ENCODE measurements around the gene TM4SF18.

The TM4SF18 gene

DNA sequence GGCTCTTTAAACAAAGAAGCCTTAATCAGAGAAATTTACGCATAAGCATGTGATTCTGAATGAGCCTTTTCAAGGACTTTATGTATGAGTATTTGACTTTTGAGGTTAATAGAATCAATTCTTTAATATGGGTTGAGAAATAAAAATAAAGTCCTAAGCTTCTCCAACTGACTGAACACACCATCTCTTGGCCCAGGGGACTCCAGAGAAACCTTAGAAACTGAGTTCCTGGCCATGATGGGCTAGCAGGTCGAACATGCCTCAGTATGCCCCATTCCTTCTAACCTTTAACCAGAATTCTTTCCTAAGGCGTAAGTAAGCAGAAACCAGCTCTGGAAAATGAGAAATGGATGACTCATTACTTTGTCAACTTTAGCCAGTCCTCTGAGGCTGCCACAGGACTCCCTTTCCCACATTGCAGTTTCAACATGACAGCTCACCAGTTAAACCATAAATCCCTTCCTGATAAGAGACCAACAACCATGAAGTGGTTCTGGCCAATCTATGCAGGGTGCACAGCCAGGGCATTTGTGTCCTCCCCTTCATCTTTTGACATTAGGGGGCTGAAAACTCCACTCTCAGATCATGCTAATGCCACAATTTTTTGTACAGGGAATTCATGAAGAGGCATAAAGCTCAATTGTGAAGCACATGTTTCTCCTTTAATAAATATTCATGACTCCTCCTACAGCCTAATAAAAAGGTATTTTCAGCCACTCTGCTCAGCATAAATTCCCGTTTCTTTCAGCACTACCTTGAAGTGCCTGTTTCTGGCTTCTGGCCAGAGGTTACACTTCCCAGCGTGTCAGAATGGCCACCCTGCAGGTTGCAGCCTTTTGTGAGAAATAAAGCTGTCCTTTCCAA is 33.3 kb downstream of the TM4SF18 start (continued):
- TF ChIP-seq, protein P1, sequence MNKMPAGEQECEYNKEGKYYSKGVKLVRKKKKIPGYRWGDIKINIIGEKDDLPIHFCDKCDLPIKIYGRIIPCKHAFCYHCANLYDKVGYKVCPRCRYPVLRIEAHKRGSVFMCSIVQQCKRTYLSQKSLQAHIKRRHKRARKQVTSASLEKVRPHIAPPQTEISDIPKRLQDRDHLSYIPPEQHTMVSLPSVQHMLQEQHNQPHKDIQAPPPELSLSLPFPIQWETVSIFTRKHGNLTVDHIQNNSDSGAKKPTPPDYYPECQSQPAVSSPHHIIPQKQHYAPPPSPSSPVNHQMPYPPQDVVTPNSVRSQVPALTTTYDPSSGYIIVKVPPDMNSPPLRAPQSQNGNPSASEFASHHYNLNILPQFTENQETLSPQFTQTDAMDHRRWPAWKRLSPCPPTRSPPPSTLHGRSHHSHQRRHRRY (tag by site-specific recombination; IDR thresholded peaks at IDR 0.05), result no peak
- TF ChIP-seq ZFP37 (tag by site-specific recombination; IDR thresholded peaks at IDR 0.05) (no peak), ZNF585B (tag by site-specific recombination; IDR thresholded peaks at IDR 0.05) (no peak), GLI2 (tag by site-specific recombination; IDR thresholded peaks at IDR 0.05; ENCODE audit: borderline replicate concordance, low read depth) (no peak), ZFP3 (tag by site-specific recombination; IDR thresholded peaks at IDR 0.05; ENCODE audit: low read depth) (no peak), ZNF311 (tag by site-specific recombination; IDR thresholded peaks at IDR 0.05; ENCODE audit: borderline replicate concordance) (no peak), ZNF132 (tag by site-specific recombination; IDR thresholded peaks at IDR 0.05; ENCODE audit: borderline replicate concordance) (no peak), ZBTB1 (tag by site-specific recombination; IDR thresholded peaks at IDR 0.05) (no peak), ZNF37A (tag by site-specific recombination; IDR thresholded peaks at IDR 0.05) (no peak), ZBTB20 (tag by site-specific recombination; IDR thresholded peaks at IDR 0.05) (no peak), KLF7 (tag by site-specific recombination; IDR thresholded peaks at IDR 0.05; ENCODE audit: borderline replicate concordance) (no peak), ZSCAN30 (tag by site-specific recombination; IDR thresholded peaks at IDR 0.05) (0 out of 2 replicates have a peak, but pooled peaks have one; percentile 11), ZNF366 (tag by site-specific recombination; conservative IDR thresholded peaks at IDR 0.05) (peak; percentile 37; the same call in 1 of the 2 replicates), SETDB1 (IDR thresholded peaks at IDR 0.05; ENCODE audit: insufficient read length, low read length) (peak; percentile 17), ZNF324 (tag by site-specific recombination; IDR thresholded peaks at IDR 0.05) (no peak), ZNF112 (tag by site-specific recombination; IDR thresholded peaks at IDR 0.05) (no peak), SP3 (tag by site-specific recombination; IDR thresholded peaks at IDR 0.05) (no peak), ZNF791 (tag by site-specific recombination; IDR thresholded peaks at IDR 0.05) (no peak), ZNF571 (tag by site-specific recombination; IDR thresholded peaks at IDR 0.05) (no peak)
- TF ChIP-seq, protein P2, sequence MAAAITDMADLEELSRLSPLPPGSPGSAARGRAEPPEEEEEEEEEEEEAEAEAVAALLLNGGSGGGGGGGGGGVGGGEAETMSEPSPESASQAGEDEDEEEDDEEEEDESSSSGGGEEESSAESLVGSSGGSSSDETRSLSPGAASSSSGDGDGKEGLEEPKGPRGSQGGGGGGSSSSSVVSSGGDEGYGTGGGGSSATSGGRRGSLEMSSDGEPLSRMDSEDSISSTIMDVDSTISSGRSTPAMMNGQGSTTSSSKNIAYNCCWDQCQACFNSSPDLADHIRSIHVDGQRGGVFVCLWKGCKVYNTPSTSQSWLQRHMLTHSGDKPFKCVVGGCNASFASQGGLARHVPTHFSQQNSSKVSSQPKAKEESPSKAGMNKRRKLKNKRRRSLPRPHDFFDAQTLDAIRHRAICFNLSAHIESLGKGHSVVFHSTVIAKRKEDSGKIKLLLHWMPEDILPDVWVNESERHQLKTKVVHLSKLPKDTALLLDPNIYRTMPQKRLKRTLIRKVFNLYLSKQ (tag by site-specific recombination; IDR thresholded peaks at IDR 0.05; ENCODE audit: borderline replicate concordance), result no peak
- TF ChIP-seq, protein P3, sequence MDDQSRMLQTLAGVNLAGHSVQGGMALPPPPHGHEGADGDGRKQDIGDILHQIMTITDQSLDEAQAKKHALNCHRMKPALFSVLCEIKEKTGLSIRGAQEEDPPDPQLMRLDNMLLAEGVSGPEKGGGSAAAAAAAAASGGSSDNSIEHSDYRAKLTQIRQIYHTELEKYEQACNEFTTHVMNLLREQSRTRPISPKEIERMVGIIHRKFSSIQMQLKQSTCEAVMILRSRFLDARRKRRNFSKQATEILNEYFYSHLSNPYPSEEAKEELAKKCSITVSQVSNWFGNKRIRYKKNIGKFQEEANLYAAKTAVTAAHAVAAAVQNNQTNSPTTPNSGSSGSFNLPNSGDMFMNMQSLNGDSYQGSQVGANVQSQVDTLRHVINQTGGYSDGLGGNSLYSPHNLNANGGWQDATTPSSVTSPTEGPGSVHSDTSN (CRISPR knock-in tag; IDR thresholded peaks at IDR 0.05), result no peak
- TF ChIP-seq, protein P4, sequence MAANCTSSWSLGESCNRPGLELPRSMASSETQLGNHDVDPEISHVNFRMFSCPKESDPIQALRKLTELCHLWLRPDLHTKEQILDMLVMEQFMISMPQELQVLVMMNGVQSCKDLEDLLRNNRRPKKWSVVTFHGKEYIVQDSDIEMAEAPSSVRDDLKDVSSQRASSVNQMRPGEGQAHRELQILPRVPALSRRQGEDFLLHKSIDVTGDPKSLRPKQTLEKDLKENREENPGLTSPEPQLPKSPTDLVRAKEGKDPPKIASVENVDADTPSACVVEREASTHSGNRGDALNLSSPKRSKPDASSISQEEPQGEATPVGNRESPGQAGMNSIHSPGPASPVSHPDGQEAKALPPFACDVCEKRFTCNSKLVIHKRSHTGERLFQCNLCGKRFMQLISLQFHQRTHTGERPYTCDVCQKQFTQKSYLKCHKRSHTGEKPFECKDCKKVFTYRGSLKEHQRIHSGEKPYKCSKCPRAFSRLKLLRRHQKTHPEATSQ (tag by site-specific recombination; IDR thresholded peaks at IDR 0.05), result no peak
- TF ChIP-seq, protein P5, sequence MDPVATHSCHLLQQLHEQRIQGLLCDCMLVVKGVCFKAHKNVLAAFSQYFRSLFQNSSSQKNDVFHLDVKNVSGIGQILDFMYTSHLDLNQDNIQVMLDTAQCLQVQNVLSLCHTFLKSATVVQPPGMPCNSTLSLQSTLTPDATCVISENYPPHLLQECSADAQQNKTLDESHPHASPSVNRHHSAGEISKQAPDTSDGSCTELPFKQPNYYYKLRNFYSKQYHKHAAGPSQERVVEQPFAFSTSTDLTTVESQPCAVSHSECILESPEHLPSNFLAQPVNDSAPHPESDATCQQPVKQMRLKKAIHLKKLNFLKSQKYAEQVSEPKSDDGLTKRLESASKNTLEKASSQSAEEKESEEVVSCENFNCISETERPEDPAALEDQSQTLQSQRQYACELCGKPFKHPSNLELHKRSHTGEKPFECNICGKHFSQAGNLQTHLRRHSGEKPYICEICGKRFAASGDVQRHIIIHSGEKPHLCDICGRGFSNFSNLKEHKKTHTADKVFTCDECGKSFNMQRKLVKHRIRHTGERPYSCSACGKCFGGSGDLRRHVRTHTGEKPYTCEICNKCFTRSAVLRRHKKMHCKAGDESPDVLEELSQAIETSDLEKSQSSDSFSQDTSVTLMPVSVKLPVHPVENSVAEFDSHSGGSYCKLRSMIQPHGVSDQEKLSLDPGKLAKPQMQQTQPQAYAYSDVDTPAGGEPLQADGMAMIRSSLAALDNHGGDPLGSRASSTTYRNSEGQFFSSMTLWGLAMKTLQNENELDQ (tag by site-specific recombination; IDR thresholded peaks at IDR 0.05; ENCODE audit: low read depth), result no peak
- TF ChIP-seq, protein P6, sequence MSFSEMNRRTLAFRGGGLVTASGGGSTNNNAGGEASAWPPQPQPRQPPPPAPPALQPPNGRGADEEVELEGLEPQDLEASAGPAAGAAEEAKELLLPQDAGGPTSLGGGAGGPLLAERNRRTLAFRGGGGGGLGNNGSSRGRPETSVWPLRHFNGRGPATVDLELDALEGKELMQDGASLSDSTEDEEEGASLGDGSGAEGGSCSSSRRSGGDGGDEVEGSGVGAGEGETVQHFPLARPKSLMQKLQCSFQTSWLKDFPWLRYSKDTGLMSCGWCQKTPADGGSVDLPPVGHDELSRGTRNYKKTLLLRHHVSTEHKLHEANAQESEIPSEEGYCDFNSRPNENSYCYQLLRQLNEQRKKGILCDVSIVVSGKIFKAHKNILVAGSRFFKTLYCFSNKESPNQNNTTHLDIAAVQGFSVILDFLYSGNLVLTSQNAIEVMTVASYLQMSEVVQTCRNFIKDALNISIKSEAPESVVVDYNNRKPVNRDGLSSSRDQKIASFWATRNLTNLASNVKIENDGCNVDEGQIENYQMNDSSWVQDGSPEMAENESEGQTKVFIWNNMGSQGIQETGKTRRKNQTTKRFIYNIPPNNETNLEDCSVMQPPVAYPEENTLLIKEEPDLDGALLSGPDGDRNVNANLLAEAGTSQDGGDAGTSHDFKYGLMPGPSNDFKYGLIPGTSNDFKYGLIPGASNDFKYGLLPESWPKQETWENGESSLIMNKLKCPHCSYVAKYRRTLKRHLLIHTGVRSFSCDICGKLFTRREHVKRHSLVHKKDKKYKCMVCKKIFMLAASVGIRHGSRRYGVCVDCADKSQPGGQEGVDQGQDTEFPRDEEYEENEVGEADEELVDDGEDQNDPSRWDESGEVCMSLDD (tag by site-specific recombination; IDR thresholded peaks at IDR 0.05), result no peak
- TF ChIP-seq, protein P7, sequence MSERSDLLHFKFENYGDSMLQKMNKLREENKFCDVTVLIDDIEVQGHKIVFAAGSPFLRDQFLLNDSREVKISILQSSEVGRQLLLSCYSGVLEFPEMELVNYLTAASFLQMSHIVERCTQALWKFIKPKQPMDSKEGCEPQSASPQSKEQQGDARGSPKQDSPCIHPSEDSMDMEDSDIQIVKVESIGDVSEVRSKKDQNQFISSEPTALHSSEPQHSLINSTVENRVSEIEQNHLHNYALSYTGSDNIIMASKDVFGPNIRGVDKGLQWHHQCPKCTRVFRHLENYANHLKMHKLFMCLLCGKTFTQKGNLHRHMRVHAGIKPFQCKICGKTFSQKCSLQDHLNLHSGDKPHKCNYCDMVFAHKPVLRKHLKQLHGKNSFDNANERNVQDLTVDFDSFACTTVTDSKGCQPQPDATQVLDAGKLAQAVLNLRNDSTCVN (tag by site-specific recombination; optimal IDR thresholded peaks at IDR 0.05), result no peak
- TF ChIP-seq, protein P8, sequence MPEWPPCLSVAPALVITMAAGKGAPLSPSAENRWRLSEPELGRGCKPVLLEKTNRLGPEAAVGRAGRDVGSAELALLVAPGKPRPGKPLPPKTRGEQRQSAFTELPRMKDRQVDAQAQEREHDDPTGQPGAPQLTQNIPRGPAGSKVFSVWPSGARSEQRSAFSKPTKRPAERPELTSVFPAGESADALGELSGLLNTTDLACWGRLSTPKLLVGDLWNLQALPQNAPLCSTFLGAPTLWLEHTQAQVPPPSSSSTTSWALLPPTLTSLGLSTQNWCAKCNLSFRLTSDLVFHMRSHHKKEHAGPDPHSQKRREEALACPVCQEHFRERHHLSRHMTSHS (tag by site-specific recombination; IDR thresholded peaks at IDR 0.05), result no peak

Measured in HEK293 (cell line).